Measurements from ENCODE around the gene TESK2.

TESK2 gene

GRCh38 chr1:45339789-45340558 lies 151.0 kb downstream of the TESK2 start, which contains the start of the genes MUTYH and TOE1:
Gene MUTYH, minus strand, starts transcription at chr1:45340440. Its CDS starts 5,935 bp downstream, at chr1:45334505.
Gene TOE1, plus strand, starts transcription at chr1:45340170. Its CDS starts 83 bp downstream, at chr1:45340253.
- CTCF ChIA-PET: interaction anchor here (0.5 to 8.3 kb wide), 15 partner anchors 9 to 612 kb away, joined by 3 to 78 read pairs (median 5); partner anchors contain the start of genes HECTD3, HPDL and UROD
- POLR2A ChIA-PET: interaction anchor here (0.6 to 2.2 kb wide), 12 partner anchors 8 to 531 kb away, joined by 3 to 21 read pairs (median 5); partner anchors contain the start of genes HECTD3, HPDL, PRDX1 and TESK2
- peak; percentile 36 for DNase-seq (ENCODE audit: low read depth, low spot score)
- peak within 1 kb of the TSS; percentile 97 for H3K4me3 ChIP-seq (ENCODE audit: low read depth, low read length)
- TF ChIP-seq CTCF (IDR thresholded peaks at IDR 0.05; ENCODE audit: insufficient read depth, low read length, missing control alignments): no peak

- H3K4me3 ChIP-seq (ENCODE audit: low read depth, low read length): no peak overlapping the region
- CTCF ChIA-PET: interaction anchor here (0.8 to 8.3 kb wide), 4 partner anchors 11 to 322 kb away, joined by 3 to 78 read pairs (median 12); partner anchors contain the start of genes HPDL and UROD
- no peak for TF ChIP-seq CTCF (IDR thresholded peaks at IDR 0.05; ENCODE audit: insufficient read depth, low read length, missing control alignments)
Observed at GRCh38 chr1:45337630-45338325, 153.2 kb downstream of the TESK2 start.

GRCh38 chr1:45335855-45336324 lies 155.1 kb downstream of the TESK2 start:
- TF ChIP-seq CTCF (IDR thresholded peaks at IDR 0.05; ENCODE audit: insufficient read depth, low read length, missing control alignments): no peak
- no peak overlapping the region for H3K4me3 ChIP-seq (ENCODE audit: low read depth, low read length)
- no peak for DNase-seq (ENCODE audit: low read depth, low spot score)
- POLR2A ChIA-PET: no interaction called here
- CTCF ChIA-PET: interaction anchor here (8.3 kb wide), 1 partner anchor 320 kb away, joined by 78 read pairs; the partner anchor contains the start of gene UROD

More at GRCh38 chr1:45337630-45338325, 153.2 kb downstream of the TESK2 start:
- POLR2A ChIA-PET: no interaction called here
- no peak for DNase-seq (ENCODE audit: low read depth, low spot score)

GRCh38 chr1:45334308-45335245 lies 156.4 kb downstream of the TESK2 start:
- H3K4me3 ChIP-seq (ENCODE audit: low read depth, low read length): no peak overlapping the region
- no peak for DNase-seq (ENCODE audit: low read depth, low spot score)
- TF ChIP-seq CTCF (IDR thresholded peaks at IDR 0.05; ENCODE audit: insufficient read depth, low read length, missing control alignments): no peak
- POLR2A ChIA-PET: no interaction called here
- CTCF ChIA-PET: interaction anchor here (8.3 kb wide), 1 partner anchor 319 kb away, joined by 78 read pairs; the partner anchor contains the start of gene UROD

GRCh38 chr1:45332346-45332720 lies 158.6 kb downstream of the TESK2 start:
- DNase-seq (ENCODE audit: low read depth, low spot score): no peak
- no peak overlapping the region for H3K4me3 ChIP-seq (ENCODE audit: low read depth, low read length)
- TF ChIP-seq CTCF (IDR thresholded peaks at IDR 0.05; ENCODE audit: insufficient read depth, low read length, missing control alignments): no peak
- ChIA-PET CTCF (interaction anchor here (1.0 kb wide), 1 partner anchor 318 kb away, joined by 3 read pairs; no protein-coding TSS in a partner anchor), POLR2A (no interaction called here)

Measured in AG04449 (cell line).